Epidermal melanocyte (primary cell): Measurements from ENCODE around the gene VCAN.
"Not testable (repeated sequence)": the region's sequence is repeated elsewhere in the genome, so short reads cannot be mapped to it uniquely, and the experiment has no call there.

Source experiments
- DNase-seq: peaks from one replicate; pipeline ENCODE4 v3.0.0; 2011; ENCODE audit warnings: low spot score; ENCODE audit not compliant: insufficient read length

VCAN gene

GRCh38 chr5:83471405-83472212 lies at the start of gene VCAN:
VCAN (plus strand) TSS chr5:83471744; CDS start chr5:83483519, 11,775 bp downstream.
- DNase-seq, result no peak

- no peak for DNase-seq
These were observed 49.3 kb upstream of the VCAN start for GRCh38 chr5:83422284-83422683.

GRCh38 chr5:83426855-83427254 lies 44.7 kb upstream of the VCAN start:
- DNase-seq, result no peak

- DNase-seq, result no peak
These were observed 43.4 kb upstream of the VCAN start for GRCh38 chr5:83428126-83428525.

DNA sequence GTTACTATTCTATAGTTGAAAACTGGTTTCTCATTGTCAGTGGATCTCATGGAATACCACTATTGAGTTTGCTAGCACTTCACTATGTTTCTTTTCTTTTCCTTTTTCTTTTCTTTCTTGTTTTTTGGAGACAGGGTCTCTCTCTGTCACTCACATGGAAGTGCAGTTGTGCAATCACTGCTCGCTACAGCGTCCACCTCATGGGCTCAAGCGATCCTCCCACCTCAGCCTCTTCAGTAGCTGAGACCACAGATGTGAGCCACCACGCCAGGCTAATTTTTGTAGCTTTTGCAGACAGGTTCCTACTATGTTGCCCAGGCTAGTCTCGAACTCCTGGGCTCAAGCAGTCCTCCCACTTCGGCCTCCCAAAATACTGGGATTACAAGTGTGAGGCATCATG lies 42.7 kb upstream of the VCAN start:
- no peak for DNase-seq

DNA sequence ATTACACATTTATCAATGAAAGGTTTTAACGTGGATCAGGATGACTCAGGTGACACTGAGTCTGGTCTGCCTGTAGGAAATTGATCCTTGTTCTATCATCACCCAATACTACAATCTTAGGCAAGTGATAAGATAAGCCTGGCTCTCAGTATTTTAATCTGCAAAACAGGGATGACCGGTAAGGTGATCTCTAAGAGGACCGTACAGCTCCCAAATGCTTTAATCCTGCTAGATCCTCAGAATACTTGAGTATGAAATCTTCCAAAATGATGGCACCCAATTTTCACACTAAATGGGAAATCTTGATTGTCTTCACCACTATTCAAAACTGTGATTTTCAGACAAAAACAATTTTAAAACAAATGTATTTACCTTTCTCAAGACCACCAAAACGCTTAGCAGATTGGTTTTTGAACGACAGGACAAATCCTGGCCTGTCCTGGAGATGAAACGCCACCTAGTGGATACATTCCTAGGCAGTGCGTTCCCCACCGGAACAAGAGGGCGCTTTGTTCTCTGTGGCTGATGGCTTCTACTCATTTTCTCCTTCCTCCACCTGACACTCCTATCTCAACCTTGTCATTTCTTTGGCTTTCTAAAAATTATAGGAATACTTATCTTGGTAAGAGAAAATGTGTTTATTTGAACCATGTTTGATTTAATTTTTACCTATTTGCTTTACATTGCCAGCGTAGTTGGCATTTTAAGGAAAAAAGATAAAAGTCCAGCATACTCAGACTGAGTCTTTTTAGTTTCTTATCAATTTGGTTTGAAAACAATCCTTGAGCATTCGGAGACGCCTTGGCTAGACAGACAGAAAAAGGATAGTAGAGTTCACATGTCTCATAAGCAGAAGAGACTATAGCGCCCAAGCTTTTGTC lies 41.2 kb upstream of the VCAN start:
- DNase-seq, result peak; percentile 44

GRCh38 chr5:83433891-83434290 lies 37.7 kb upstream of the VCAN start:
- no peak for DNase-seq

- DNase-seq, result no peak
These were observed 36.6 kb upstream of the VCAN start for GRCh38 chr5:83434946-83435345.

- no peak for DNase-seq
These were observed 35.3 kb upstream of the VCAN start for GRCh38 chr5:83436276-83436675.

DNA sequence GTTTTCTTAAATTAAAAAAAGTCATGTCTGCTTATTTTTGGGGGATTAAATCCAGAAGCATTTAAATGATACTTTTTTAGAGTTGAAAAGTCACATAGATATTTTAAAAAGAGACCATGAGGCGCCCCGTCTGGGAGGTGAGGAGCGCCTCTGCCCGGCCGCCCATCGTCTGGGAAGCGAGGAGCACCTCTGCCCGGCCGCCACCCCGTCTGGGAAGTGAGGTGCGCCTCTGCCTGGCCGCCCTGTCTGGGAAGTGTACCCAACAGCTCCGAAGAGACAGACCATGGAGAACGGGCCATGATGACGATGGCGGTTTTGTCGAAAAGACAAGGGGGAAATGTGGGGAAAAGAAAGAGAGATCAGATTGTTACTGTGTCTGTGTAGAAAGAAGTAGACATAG lies 33.8 kb upstream of the VCAN start:
- not testable (repeated sequence) for DNase-seq

DNA sequence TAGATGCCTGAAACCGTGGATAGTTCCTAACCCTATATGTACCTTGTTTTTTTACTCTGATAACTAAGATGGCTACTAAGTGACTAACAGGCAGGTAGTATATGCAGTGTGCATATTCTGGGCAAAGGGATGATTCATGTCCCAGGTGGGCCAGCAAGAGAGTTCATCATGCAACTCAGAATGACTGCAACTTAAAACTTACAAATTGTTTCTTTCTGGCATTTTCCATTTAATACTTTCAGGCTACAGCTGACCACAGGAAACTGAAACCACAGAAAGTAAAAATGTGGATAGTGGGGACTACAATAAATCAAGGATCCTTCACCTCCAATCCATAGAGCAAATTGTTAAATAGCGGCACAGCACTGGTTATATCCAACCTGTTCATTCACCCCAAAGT lies 30.7 kb upstream of the VCAN start:
- DNase-seq, result no peak

GRCh38 chr5:83441747-83442146 lies 29.8 kb upstream of the VCAN start:
- no peak for DNase-seq

DNA sequence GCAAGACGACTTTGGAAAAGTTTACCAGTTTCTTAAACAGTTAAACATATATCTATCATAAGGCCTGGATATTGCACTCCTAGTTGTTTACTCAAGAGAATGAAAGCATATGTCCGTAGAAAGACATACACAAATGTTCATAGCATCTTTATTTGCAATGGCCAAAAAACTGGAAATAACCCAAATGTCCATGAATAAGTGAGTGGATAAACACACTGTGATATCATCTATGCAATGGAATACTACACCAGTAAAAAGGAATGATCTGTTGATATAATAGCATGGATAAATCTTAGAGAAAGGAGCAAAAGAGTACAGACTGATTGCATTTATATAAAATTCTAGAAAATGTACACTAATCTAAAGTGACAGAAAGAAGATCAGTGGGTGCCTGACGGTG lies 28.0 kb upstream of the VCAN start:
- no peak for DNase-seq

GRCh38 chr5:83444445-83444844 lies 27.1 kb upstream of the VCAN start:
- DNase-seq, result no peak

- no peak for DNase-seq
These were observed 25.1 kb upstream of the VCAN start for GRCh38 chr5:83446253-83446947.

DNA sequence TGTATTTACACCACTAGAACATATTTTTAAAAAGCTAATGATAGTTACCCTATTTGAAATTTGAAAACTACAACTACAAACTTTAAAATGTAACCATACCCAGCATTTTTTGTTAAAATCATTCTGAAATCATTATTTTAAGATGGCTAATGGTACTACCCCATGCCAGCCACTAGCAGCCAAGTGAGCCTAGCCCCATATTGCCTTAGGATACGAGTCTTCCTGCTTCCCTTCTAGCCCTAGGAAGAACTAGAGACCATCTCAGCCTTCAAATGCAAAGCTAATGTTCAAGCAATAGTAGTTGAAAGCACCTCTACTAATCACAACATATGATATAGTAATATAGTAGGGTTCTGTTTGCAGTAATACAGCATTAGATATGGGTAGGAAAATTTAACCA lies 24.0 kb upstream of the VCAN start:
- DNase-seq, result no peak

- DNase-seq, result no peak
These were observed 21.2 kb upstream of the VCAN start for GRCh38 chr5:83450183-83450966.

DNA sequence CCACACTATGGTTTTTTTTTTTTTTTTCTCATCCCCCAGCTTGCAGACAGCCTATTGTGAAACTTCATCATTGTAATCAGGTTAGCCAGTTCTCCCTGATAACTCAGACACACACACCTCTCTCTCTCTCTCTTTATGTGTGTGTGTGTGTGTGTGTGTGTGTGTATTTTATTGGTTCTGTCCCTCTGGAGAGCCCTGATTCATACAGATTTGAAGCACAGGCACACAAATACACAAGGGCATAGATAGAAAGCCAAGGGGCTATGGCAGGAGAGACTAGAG lies 20.6 kb upstream of the VCAN start:
- DNase-seq, result no peak

DNA sequence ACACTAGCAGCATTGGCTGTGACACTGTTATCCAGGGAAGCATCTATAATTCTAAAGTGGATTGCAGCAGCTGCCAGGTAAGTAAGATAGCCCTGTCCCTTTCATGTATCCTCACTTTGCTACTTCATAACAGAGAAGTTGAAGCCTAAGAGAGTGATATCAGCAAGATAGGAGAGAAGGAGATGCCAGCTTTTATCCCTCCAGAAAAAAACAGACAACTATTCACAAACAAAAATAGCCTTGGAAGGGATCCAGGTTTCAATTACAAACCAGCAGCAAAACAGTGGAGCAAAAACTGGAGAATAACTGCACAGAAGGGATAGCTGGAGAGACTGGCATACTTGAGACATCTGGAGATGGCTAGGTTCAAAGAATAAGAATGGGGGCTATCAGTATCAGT lies 19.6 kb upstream of the VCAN start:
- no peak for DNase-seq

- DNase-seq, result no peak
These were observed 17.6 kb upstream of the VCAN start for GRCh38 chr5:83453937-83454336.

DNA sequence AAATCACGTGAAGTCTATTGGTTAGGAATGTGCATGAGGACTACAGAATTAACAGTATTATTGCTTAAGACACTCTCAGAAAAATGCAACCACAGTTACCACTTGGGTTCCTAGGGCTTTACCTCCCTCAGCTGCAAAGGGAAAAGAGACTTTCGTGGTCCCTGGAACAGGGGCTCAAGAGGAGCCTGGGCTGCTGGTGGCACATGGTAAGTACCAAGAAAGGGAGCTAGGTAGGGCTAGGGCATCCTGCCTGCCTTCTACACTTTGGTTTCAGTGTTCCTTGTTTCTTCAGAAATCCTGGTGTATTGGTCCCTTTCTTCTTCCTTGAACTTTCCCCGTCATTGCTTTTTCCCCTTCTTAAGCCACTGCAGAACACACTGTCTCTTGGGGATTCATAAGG lies 7.3 kb upstream of the VCAN start:
- no peak for DNase-seq
